HepG2 (cell line): ENCODE measurements around the gene FBXO24. TPM values are rescaled to one million over a fixed set of nuclear protein-coding genes. Genes with fewer than 3 reads are reported as not detected.
A peak's percentile ranks its signal among the peaks of the same experiment; 100 is the strongest.

Experiments
- BRD4 ChIP-seq: sonication (generic); formaldehyde crosslinking; IDR thresholded peaks from 2 replicates; pipeline ENCODE4 v1.4.0; 2020; ENCODE audit warnings: missing genetic modification reagents
- CREB1 ChIP-seq, 2 experiments: fragments of 450-650 bp in 1 of 2; IDR thresholded peaks; 2 replicates each; pipeline ENCODE4 v1.6.1; 2016 to 2017; ENCODE audit warnings: control low read depth in 1 of 2, mild to moderate bottlenecking in 1 of 2, missing compliant biosample characterization in 1 of 2, missing genetic modification characterization in 1 of 2
- CSRNP1 ChIP-seq: sonication (generic); formaldehyde crosslinking; IDR thresholded peaks from 2 replicates; pipeline ENCODE4 v1.8.1; 2023; ENCODE audit warnings: mild to moderate bottlenecking, missing genetic modification reagents
- DPF2 ChIP-seq: sonication (generic); formaldehyde crosslinking; IDR thresholded peaks from 2 replicates; pipeline ENCODE4 v1.4.0; 2020; ENCODE audit warnings: mild to moderate bottlenecking, low read depth, missing genetic modification reagents, borderline replicate concordance
- ELF4 ChIP-seq: sonication (generic); formaldehyde crosslinking; IDR thresholded peaks from 2 replicates; pipeline ENCODE4 v1.5.0; 2020; ENCODE audit warnings: missing genetic modification reagents, mild to moderate bottlenecking, moderate library complexity, borderline replicate concordance
- EZH2 ChIP-seq: conservative IDR thresholded peaks from 2 replicates; pipeline ENCODE4 v1.6.1; 2012; ENCODE audit warnings: mild to moderate bottlenecking, low read depth, low read length, moderate library complexity
- HNRNPL ChIP-seq: fragments of 200-400 bp; formaldehyde crosslinking; IDR thresholded peaks from 2 replicates; pipeline ENCODE4 v1.6.1; 2017; ENCODE audit warnings: mild to moderate bottlenecking, low read depth, low read length
- MAZ ChIP-seq, 2 experiments: sonication (generic) in 1 of 2; formaldehyde crosslinking in 1 of 2; IDR thresholded peaks; 2 replicates each; pipeline versions ENCODE4 v1.5.0 to v1.6.1; 2012 to 2020; ENCODE audit warnings: low read depth in 2 of 2, mild to moderate bottlenecking in 2 of 2, borderline replicate concordance in 1 of 2, improper control_type of control experiment in 1 of 2, low read length in 1 of 2, missing genetic modification reagents in 1 of 2, moderate library complexity in 1 of 2
- MIER3 ChIP-seq: IDR thresholded peaks from 2 replicates; pipeline ENCODE4 v1.6.1; 2016; ENCODE audit warnings: missing compliant biosample characterization, borderline replicate concordance
- MLX ChIP-seq: IDR thresholded peaks from 2 replicates; pipeline ENCODE4 v1.6.1; 2016
- MYPOP ChIP-seq: sonication (generic); formaldehyde crosslinking; IDR thresholded peaks from 2 replicates; pipeline ENCODE4 v1.8.1; 2023; ENCODE audit warnings: mild to moderate bottlenecking, moderate library complexity, missing genetic modification reagents
- PAF1 ChIP-seq: IDR thresholded peaks from 2 replicates; pipeline ENCODE4 v1.6.1; 2016; ENCODE audit warnings: missing genetic modification reagents, missing compliant biosample characterization
- PTBP1 ChIP-seq: fragments of 200-400 bp; formaldehyde crosslinking; IDR thresholded peaks from 2 replicates; pipeline ENCODE4 v1.6.1; 2018; ENCODE audit warnings: low read length, low read depth; ENCODE audit not compliant: poor library complexity, severe bottlenecking
- TBX3 ChIP-seq: fragments of 450-650 bp; IDR thresholded peaks from 2 replicates; pipeline ENCODE4 v1.6.1; 2017; ENCODE audit warnings: antibody characterized with exemption, mild to moderate bottlenecking, inconsistent platforms, borderline replicate concordance
- TGIF2 ChIP-seq: IDR thresholded peaks from 2 replicates; pipeline ENCODE4 v1.6.1; 2016; ENCODE audit warnings: control low read depth, missing compliant biosample characterization
- ZFP90 ChIP-seq: sonication (generic); formaldehyde crosslinking; IDR thresholded peaks from 2 replicates; pipeline ENCODE4 v1.8.0; 2022; ENCODE audit warnings: missing genetic modification reagents, mild to moderate bottlenecking, inconsistent platforms, borderline replicate concordance
- ZFX ChIP-seq: sonication (generic); formaldehyde crosslinking; IDR thresholded peaks from 2 replicates; pipeline ENCODE4 v1.4.0; 2020; ENCODE audit warnings: mild to moderate bottlenecking, low read depth, missing genetic modification reagents, moderate library complexity
- ZNF124 ChIP-seq: sonication (generic); formaldehyde crosslinking; IDR thresholded peaks from 2 replicates; pipeline ENCODE4 v1.4.0; 2020; ENCODE audit warnings: missing genetic modification reagents
- ZNF609 ChIP-seq: sonication (generic); formaldehyde crosslinking; IDR thresholded peaks from 2 replicates; pipeline ENCODE4 v1.4.0; 2020; ENCODE audit warnings: mild to moderate bottlenecking, missing genetic modification reagents, borderline replicate concordance
- ZNF678 ChIP-seq: sonication (generic); formaldehyde crosslinking; IDR thresholded peaks from 2 replicates; pipeline ENCODE4 v1.4.0; 2020; ENCODE audit warnings: mild to moderate bottlenecking, missing genetic modification reagents
- polyA plus RNA-seq, 8 experiments: library from polyadenylated mRNA; depleted of rRNA in 3 of 8; stranded (reverse) in 7 of 8; unstranded in 1 of 8; fragments of >200 nt; fragmentation: Illumina TruSeq in 4 of 8; extraction: Trizol in 4 of 8; gene quantifications; 2 replicates each; pipeline versions ENCODE4 v1.2.1 to v1.2.3, GENCODE V29; 2011 to 2016; ENCODE audit warnings: low read depth in 4 of 8, missing spikeins in 1 of 8, mixed read lengths in 1 of 8; ENCODE audit not compliant: insufficient read depth in 1 of 8
- total RNA-seq, 5 experiments: library from RNA; depleted of rRNA; stranded (reverse); fragments of >200 nt; fragmentation: Illumina TruSeq; extraction: Trizol; gene quantifications; 2 replicates each; pipeline ENCODE4 v1.2.3, GENCODE V29; 2016; ENCODE audit warnings: low read depth in 1 of 5

Gene FBXO24
- total and polyA plus RNA-seq, 2 of the 13 experiments (the other 11 are each of a cell fraction or from before 2014, with no cell fraction given): 0.20 to 0.55 TPM

GRCh38 chr7:100641860-100642533, 55.9 kb downstream of the FBXO24 start (continued):
- TF ChIP-seq MYPOP: 0 out of 2 replicates have a peak, but pooled peaks have one; percentile 13
- TF ChIP-seq ELF4 (CRISPR knock-in tag): no peak
- TF ChIP-seq TGIF2 (CRISPR knock-in tag): 0 out of 2 replicates have a peak, but pooled peaks have one; percentile 20
- no peak for TF ChIP-seq PTBP1
- TF ChIP-seq MAZ (IDR thresholded peaks at IDR 0.05; ENCODE audit: borderline replicate concordance, low read depth, low read length): no peak
- TF ChIP-seq MAZ (CRISPR knock-in tag; IDR thresholded peaks at IDR 0.05; ENCODE audit: low read depth): 0 out of 2 replicates have a peak, but pooled peaks have one; percentile 12
- TF ChIP-seq ZNF124 (CRISPR knock-in tag): no peak
- TF ChIP-seq PAF1: no peak
- TF ChIP-seq ZNF609 (CRISPR knock-in tag): no peak
- TF ChIP-seq TBX3: no peak
- TF ChIP-seq MIER3 (CRISPR knock-in tag): no peak
- no peak for TF ChIP-seq MLX
- TF ChIP-seq CREB1 (IDR thresholded peaks at IDR 0.05): no peak
- TF ChIP-seq CREB1 (CRISPR knock-in tag; IDR thresholded peaks at IDR 0.05): no peak
- TF ChIP-seq ZFP90: peak; percentile 66; the same call in 1 of the 2 replicates
- TF ChIP-seq BRD4 (CRISPR knock-in tag): no peak
- TF ChIP-seq EZH2: no peak
- TF ChIP-seq HNRNPL: 0 out of 2 replicates have a peak, but pooled peaks have one; percentile 10
- no peak for TF ChIP-seq CSRNP1 (CRISPR knock-in tag)
- TF ChIP-seq ZFX (CRISPR knock-in tag): 0 out of 2 replicates have a peak, but pooled peaks have one; percentile 1
- no peak for TF ChIP-seq ZNF678
- 0 out of 2 replicates have a peak, but pooled peaks have one; percentile 7 for TF ChIP-seq DPF2 (CRISPR knock-in tag)
